GM21360 (cell line): ENCODE results near the gene TRMT11.

Experiments used
- ATAC-seq: cut with Tn5 transposase; IDR thresholded peaks from one replicate; pipeline ENCODE4 v1.9.1; 2021; ENCODE audit warnings: mild to moderate bottlenecking, moderate library complexity; ENCODE audit not compliant: unreplicated experiment

The TRMT11 gene

DNA sequence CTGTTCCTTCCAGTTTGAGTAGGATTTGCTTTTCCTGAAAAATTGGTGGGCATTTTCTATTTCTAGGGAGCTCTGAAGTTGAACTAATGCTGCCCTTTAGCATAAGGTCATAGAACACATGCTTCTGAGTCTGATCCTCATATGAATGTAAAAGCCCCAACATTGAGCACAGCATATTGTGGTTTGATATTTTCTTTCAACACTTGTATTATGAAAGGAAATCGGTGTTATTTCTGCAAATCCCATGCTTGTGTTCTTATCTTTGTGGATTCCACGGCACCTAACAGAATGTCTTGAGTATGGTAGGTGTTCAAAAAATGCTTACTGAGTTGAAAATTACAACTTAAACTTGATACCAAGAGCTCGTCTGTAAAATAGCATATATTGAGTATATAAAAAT lies 85.8 kb downstream of the TRMT11 start:
- ATAC-seq, result no peak

DNA sequence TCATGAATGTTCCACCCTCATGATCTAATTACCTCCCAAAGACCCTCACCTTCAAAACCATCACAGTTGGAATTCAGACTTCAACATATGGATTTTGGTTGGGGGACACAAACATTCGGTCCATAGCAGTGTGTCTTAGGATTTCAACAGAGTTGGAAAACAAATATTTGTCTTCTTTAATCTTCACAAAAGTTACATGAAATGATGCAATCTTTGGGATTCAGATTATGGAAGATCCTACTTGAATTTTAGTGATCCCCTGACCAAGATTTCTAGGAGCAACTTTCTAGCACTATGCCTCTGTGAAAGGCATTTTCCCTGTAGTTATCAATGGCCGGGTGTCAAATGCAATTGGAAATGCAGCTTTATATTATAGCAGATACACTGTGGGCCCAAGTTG lies 86.5 kb downstream of the TRMT11 start:
- no peak for ATAC-seq

GRCh38 chr6:126075335-126076071 lies 89.2 kb downstream of the TRMT11 start:
- ATAC-seq, result no peak

GRCh38 chr6:126076992-126077664 lies 90.8 kb downstream of the TRMT11 start:
- no peak for ATAC-seq

- ATAC-seq, result no peak
Observed at GRCh38 chr6:126077810-126078776, 91.8 kb downstream of the TRMT11 start.

DNA sequence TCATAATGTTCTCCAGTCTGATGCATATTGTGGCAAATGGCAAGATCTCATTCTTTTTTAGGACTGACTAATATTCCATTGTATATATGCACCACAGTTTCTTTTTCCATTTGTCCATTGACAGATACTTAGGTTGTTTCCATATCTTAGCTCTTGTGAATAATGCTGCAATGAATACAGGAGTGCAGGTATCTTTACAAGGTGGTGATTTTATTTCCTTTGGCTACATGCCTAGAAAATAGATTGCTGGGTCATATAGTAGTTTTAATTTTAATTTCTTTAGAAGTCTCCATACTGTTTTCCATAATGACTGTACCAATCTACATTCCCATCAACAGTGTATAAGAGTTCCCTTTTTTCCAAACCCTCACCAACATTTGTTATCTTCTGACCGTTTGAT lies 97.5 kb downstream of the TRMT11 start:
- no peak for ATAC-seq

DNA sequence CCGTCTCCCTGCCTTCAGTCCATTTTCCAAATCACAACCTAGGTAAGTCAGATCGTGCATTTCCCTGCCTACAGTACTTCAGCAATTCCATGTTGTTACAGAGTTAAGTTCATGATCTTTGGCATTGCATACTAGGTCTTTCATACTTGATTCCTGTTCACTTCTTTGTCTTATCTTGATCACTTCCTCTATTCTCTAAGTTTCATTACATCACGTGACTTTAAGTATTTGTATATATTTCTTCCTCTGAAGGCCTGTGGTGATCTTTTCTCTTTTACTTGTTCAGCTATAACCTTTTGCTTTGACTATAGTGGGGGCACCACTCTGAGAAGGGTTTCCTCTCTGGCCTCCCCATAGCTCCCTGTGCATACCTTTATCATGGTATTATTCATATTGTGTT lies 100.2 kb downstream of the TRMT11 start:
- ATAC-seq, result peak; percentile 71
